Tibial artery (tissue), 4 donors: ENCODE data around the gene TRDN.
"Not testable (repeated sequence)": the region's sequence is repeated elsewhere in the genome, so short reads cannot be mapped to it uniquely, and the experiment has no call there.

Experiments used
- DNase-seq, 2 donors: peaks; one replicate each; pipeline ENCODE4 v3.0.0-alpha.2; 2019
- H3K27ac ChIP-seq, 2 donors: fragments of 200-600 bp; sonication (generic) in 1 of 2; 1 replicate in 1 of 2; 2 replicates in 1 of 2; pipeline ENCODE4 v1.5.1; 2018 to 2019; ENCODE audit warnings: mild to moderate bottlenecking in 1 of 2
- H3K27me3 ChIP-seq, 2 donors: fragments of 200-600 bp; sonication (generic) in 1 of 2; one replicate each; pipeline versions ENCODE4 v1.5.1 to v1.6.0; 2016 to 2019
- H3K36me3 ChIP-seq, 3 donors: fragments of 200-600 bp; sonication (generic) in 2 of 3; one replicate each; pipeline ENCODE4 v1.5.1; 2016 to 2019; ENCODE audit warnings: mild to moderate bottlenecking in 2 of 3
- H3K4me1 ChIP-seq, 4 donors: fragments of 200-600 bp; sonication (generic) in 2 of 4; 1 replicate in 3 of 4; 2 replicates in 1 of 4; pipeline ENCODE4 v1.5.1; 2016 to 2019
- H3K4me3 ChIP-seq, 2 donors: fragments of 200-600 bp; sonication (generic) in 1 of 2; 1 replicate in 1 of 2; 2 replicates in 1 of 2; pipeline ENCODE4 v1.5.1; 2018 to 2019; ENCODE audit warnings: mild to moderate bottlenecking in 2 of 2
- H3K9me3 ChIP-seq, 3 donors: fragments of 200-600 bp; sonication (generic) in 1 of 3; one replicate each; pipeline ENCODE4 v1.5.1; 2016 to 2019
- intact Hi-C: fragments of 100-400 bp; cut with DNase I; formaldehyde crosslinking; loops from one replicate; pipeline ENCODE4 v1.15.0; 2023; ENCODE audit warnings: low total_unique reads
- TF ChIP-seq, protein P1 (sequence below), 2 experiments: fragments of 200-600 bp in 1 of 2; fragments of 450-650 bp in 1 of 2; IDR thresholded peaks; one replicate each; pipeline ENCODE4 v1.5.1; 2017 to 2019; ENCODE audit warnings: antibody characterized with exemption in 2 of 2, mild to moderate bottlenecking in 1 of 2, moderate library complexity in 1 of 2

Gene TRDN

DNA sequence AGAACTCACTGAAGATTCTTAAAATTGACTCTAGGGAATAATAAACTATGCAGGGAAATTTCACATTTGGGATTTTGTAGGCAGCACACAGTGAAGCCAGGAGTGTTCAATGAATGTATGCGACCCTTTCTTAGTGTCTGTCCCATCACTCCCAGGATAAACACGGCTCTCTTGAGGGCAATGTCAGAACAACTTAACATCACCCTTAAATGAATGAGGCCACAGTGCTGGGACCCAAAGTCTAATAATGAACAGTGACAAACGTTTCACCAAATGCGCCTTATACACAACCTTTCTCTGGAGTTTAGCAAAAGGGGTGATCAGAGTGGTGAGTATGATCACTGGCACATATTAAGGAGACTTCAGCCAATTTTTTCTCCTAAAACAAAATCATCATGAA, 403.4 kb downstream of the TRDN start:
- DNase-seq, result no peak
- TF ChIP-seq, protein P1, sequence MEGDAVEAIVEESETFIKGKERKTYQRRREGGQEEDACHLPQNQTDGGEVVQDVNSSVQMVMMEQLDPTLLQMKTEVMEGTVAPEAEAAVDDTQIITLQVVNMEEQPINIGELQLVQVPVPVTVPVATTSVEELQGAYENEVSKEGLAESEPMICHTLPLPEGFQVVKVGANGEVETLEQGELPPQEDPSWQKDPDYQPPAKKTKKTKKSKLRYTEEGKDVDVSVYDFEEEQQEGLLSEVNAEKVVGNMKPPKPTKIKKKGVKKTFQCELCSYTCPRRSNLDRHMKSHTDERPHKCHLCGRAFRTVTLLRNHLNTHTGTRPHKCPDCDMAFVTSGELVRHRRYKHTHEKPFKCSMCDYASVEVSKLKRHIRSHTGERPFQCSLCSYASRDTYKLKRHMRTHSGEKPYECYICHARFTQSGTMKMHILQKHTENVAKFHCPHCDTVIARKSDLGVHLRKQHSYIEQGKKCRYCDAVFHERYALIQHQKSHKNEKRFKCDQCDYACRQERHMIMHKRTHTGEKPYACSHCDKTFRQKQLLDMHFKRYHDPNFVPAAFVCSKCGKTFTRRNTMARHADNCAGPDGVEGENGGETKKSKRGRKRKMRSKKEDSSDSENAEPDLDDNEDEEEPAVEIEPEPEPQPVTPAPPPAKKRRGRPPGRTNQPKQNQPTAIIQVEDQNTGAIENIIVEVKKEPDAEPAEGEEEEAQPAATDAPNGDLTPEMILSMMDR (IDR thresholded peaks at IDR 0.05), result no peak
- Histone ChIP-seq H3K36me3 (no peaks in the 10 kb centered on the region), H3K27ac (no peak overlapping the region), H3K4me1 (no peaks in the 10 kb centered on the region), H3K4me3 (no peak overlapping the region), H3K27me3 (no peaks in the 10 kb centered on the region), H3K9me3 (no peaks in the 10 kb centered on the region)
- intact Hi-C loops, result no loop called here

DNA sequence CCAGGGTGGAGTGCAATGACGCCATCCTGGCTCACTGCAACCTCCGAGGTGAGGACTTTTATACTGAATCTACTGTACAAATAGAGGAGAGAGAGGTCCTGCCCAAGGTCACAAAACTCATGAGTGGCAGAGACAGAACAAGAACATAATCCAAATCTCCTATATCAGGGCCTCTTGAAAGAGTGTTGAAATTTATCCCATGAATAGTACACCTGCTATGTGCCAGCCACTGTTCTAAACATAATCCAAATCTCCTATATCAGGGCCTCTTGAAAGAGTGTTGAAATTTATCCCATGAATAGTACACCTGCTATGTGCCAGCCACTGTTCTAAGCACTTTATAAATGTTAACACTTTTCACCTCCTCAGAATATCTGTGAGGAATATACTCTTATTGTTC, 409.0 kb downstream of the TRDN start:
- H3K9me3 ChIP-seq, H3K36me3 ChIP-seq, DNase-seq, intact Hi-C loops, H3K27ac ChIP-seq, H3K4me1 ChIP-seq, H3K27me3 ChIP-seq, H3K4me3 ChIP-seq: not testable (repeated sequence)

DNA sequence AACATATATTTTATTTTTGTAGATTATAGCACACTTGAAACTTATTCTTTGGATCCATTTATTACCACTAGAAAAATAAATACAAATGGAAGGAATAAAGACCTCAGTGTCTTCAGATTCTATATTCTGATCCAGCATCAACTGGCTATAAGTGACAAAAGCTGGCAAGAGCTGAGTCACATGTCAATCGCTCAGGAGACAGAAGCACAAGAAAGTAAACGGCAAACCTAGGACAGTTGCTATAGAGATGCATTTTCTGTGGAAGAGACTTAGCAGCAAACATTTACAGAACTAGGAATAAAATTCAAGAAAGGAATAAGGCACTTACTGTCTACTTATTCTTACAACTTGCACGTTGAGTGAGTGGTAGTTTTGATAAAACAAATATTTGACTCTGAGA, 410.4 kb downstream of the TRDN start:
- no peaks in the 10 kb centered on the region for H3K4me1 ChIP-seq
- H3K27me3 ChIP-seq, result no peaks in the 10 kb centered on the region
- H3K9me3 ChIP-seq, result no peaks in the 10 kb centered on the region
- H3K4me3 ChIP-seq, result no peak overlapping the region
- TF ChIP-seq, protein P1 (IDR thresholded peaks at IDR 0.05), result no peak
- H3K36me3 ChIP-seq, result no peaks in the 10 kb centered on the region
- DNase-seq, result no peak
- no peak overlapping the region for H3K27ac ChIP-seq
- intact Hi-C loops, result no loop called here

DNA sequence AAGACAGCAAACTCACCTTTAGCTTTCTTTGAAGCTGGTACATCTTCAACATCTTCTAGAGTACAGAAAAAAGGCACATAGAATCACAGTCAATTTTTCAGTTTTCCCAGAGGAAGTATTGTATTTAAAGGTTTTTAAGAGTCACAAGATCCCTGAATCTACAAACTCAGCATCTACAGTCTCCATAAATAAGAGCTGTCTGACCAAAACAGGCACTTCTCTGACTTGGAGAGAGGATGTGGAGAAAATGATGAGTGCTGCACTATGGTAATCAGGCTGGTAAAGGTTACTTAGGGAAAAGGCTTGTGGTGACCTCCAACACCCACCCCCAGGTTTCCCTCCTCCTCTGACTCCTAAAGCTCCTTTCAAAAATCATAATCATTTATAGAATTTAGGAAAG, 412.7 kb downstream of the TRDN start:
- DNase-seq, result no peak
- intact Hi-C loops, result no loop called here
- Histone ChIP-seq H3K4me1 (no peaks in the 10 kb centered on the region), H3K36me3 (no peaks in the 10 kb centered on the region), H3K27ac (no peak overlapping the region), H3K4me3 (no peak overlapping the region), H3K27me3 (no peaks in the 10 kb centered on the region), H3K9me3 (no peaks in the 10 kb centered on the region)
- TF ChIP-seq, protein P1 (IDR thresholded peaks at IDR 0.05), result no peak

DNA sequence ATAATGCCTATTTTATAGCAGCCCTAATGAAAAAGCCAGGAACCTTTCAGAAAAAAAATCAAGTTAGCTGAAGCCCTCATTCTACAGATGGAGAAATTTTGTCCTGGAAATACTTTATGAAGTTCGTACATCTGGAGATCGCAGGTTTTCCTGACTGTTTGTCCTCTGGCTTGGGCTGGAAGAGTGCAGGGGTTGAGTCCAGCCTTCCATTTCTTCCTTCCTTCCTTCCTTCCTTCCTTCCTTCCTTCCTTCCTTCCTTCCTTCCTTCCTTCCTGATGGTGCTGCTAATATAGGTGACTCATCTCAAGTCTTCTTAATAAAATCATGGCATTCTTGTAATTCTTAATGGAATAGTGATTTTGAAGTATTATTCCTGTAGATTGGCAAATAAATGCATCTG, 413.3 kb downstream of the TRDN start:
- H3K36me3 ChIP-seq, result no peaks in the 10 kb centered on the region
- H3K27me3 ChIP-seq, result no peaks in the 10 kb centered on the region
- intact Hi-C loops, result no loop called here
- TF ChIP-seq, protein P1 (IDR thresholded peaks at IDR 0.05), result no peak
- no peak for DNase-seq
- no peak overlapping the region for H3K4me3 ChIP-seq
- no peaks in the 10 kb centered on the region for H3K9me3 ChIP-seq
- no peaks in the 10 kb centered on the region for H3K4me1 ChIP-seq
- no peak overlapping the region for H3K27ac ChIP-seq

DNA sequence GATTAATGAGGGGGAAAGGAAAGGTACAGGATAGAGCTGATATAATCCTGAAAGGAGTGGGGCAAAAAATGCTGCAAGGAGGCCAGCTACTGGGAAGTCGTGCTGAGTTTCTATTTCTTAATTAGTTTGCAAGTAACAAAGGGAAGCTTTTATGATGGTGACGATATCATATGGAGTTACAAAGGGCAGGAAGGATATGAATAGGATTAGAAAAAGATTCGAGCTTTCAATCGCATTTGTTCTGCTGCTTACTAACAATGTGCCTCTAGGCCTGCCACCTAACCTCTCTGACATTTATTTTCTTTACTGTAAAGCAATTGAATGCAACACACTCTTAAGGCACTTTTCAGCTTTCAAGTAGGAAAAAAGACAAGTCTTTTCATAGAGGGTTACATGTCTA, 421.5 kb downstream of the TRDN start:
- no peaks in the 10 kb centered on the region for H3K27me3 ChIP-seq
- TF ChIP-seq, protein P1 (IDR thresholded peaks at IDR 0.05), result no peak
- H3K36me3 ChIP-seq, result no peaks in the 10 kb centered on the region
- H3K4me1 ChIP-seq, result no peaks in the 10 kb centered on the region
- H3K4me3 ChIP-seq, result no peak overlapping the region
- no peaks in the 10 kb centered on the region for H3K9me3 ChIP-seq
- no peak for DNase-seq
- H3K27ac ChIP-seq, result no peak overlapping the region
- intact Hi-C loops, result no loop called here
